ENCODE data around the gene PRKAR1B. TPM values are rescaled to one million over a fixed set of nuclear protein-coding genes. Genes with fewer than 3 reads are reported as not detected.

PRKAR1B gene
- total RNA-seq, 2 donors from 2014 or later, result 15.6 to 18.4 TPM

DNA sequence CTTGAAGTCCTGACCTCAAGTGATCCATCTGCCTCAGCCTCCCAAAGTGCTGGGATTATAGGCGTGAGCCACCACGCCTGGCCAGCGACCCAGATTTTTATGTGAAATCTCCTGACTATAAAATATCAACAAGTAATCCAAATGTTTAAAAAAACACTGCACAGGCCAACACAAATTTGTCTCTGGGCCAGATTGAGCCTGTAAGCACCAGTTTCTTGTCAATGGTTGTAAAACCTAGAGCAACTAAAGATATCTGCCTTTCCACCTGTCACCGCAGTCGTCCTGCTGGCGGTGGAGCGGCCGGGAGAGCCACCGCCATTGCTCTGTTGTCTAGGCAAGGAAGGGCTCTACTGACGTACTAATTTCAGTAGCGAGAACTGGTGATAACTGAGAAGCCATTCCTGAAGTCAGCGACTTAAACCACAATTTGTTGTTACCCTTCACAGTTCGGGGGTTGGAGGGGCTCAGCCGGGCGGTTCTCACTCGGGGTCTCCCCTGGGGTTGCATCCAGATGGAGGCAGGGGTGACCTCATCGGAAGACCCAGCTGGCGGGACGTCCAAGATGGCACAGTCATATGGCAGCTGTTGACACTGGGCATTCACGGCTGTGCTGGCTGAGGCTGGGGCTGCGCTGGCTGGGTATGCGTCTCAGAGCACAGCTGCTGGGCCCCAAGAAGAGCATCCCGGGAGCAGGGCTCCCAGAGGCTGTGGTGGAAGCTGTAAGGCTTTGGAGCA, 152.3 kb downstream of the PRKAR1B start:
- peaks cover 4 to 22% of the 10 kb centered on the region in 2 donors for H3K4me1 ChIP-seq (ENCODE audit: control insufficient read depth in 1 of 2, low read depth in 2 of 2)
- no peak for DNase-seq (ENCODE audit: low spot score)
- no peaks in the 10 kb centered on the region for H3K9me3 ChIP-seq
- TF ChIP-seq, protein P1, sequence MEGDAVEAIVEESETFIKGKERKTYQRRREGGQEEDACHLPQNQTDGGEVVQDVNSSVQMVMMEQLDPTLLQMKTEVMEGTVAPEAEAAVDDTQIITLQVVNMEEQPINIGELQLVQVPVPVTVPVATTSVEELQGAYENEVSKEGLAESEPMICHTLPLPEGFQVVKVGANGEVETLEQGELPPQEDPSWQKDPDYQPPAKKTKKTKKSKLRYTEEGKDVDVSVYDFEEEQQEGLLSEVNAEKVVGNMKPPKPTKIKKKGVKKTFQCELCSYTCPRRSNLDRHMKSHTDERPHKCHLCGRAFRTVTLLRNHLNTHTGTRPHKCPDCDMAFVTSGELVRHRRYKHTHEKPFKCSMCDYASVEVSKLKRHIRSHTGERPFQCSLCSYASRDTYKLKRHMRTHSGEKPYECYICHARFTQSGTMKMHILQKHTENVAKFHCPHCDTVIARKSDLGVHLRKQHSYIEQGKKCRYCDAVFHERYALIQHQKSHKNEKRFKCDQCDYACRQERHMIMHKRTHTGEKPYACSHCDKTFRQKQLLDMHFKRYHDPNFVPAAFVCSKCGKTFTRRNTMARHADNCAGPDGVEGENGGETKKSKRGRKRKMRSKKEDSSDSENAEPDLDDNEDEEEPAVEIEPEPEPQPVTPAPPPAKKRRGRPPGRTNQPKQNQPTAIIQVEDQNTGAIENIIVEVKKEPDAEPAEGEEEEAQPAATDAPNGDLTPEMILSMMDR (IDR thresholded peaks at IDR 0.05), result no peak
- H3K4me3 ChIP-seq, result no peak overlapping the region
- no peaks in the 10 kb centered on the region for H3K27me3 ChIP-seq (replicated peaks; ENCODE audit: insufficient read depth)
- peak overlapping the region; percentile 9 to 56 for H3K27ac ChIP-seq
- ATAC-seq (ENCODE audit: insufficient number of reproducible peaks, low FRiP score, low read depth), result no peak
- no peaks in the 10 kb centered on the region for H3K36me3 ChIP-seq

DNA sequence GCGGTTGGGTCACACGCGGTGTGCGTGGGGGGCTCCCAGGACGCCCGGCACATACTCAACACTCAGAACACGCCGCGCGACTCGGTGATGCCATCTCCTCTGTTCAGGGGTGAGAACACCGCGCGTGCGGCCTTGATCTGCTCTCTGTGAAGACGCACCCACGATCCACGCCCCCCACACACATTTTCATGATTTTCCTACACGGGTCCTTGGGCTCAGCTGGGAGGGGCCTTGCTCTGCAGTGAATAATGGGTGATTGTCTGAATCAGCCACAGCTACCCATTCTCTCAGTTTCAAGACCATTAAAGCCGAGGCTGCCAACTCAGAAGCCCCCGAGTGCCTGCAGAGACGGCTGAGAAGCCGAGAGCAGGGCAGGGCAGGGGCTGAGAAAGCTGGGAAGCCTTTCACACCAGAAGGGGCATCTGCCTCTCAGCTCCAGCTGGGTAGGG, 153.1 kb downstream of the PRKAR1B start:
- no peaks in the 10 kb centered on the region for H3K36me3 ChIP-seq
- peaks cover 7 to 30% of the 10 kb centered on the region in 2 donors for H3K4me1 ChIP-seq (ENCODE audit: control insufficient read depth in 1 of 2, low read depth in 2 of 2)
- H3K4me3 ChIP-seq, result no peak overlapping the region
- TF ChIP-seq, protein P1 (IDR thresholded peaks at IDR 0.05), result no peak
- DNase-seq (ENCODE audit: low spot score), result no peak
- no peaks in the 10 kb centered on the region for H3K27me3 ChIP-seq (replicated peaks; ENCODE audit: insufficient read depth)
- H3K27ac ChIP-seq, result peak overlapping the region; percentile 9 to 56
- no peak for ATAC-seq (ENCODE audit: insufficient number of reproducible peaks, low FRiP score, low read depth)
- H3K9me3 ChIP-seq, result no peaks in the 10 kb centered on the region

DNA sequence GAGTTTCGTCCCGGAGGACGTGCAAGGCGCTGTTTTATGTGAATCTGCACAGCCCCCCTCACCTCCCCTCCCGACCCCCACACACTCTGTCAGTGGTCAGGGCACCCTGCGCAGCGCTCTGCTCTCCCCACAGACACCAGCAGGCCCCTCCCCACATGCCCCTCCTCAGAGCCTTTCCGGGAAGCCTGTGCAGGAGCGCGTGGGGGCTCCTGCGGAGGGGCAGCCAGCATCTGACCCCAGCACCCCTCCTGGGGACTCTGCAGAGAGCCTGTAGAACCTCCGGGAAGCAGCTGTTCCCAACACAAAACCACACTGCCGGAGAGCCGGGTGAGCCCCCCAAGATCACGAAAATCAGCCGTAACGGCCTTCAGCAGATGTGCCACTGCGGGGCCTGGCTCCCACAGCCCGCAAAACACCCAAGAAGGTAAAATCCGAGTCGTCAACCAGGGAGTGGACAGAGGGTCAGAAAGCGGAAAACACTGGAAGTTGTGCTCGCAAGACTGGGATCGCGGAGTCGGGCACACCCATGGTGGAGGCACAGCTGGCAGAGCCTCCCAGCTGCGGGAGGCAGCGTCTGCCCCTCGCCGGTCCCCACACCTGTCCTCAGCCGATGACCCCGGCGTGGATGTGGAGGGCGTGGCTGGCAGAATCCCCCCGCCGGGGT, 153.7 kb downstream of the PRKAR1B start:
- no peak overlapping the region for H3K27ac ChIP-seq
- ATAC-seq (ENCODE audit: insufficient number of reproducible peaks, low FRiP score, low read depth) (no peak), DNase-seq (ENCODE audit: low spot score) (no peak)
- no peaks in the 10 kb centered on the region for H3K27me3 ChIP-seq (replicated peaks; ENCODE audit: insufficient read depth)
- H3K9me3 ChIP-seq, result no peaks in the 10 kb centered on the region
- no peaks in the 10 kb centered on the region for H3K36me3 ChIP-seq
- TF ChIP-seq, protein P1 (IDR thresholded peaks at IDR 0.05), result no peak
- no peak overlapping the region for H3K4me3 ChIP-seq
- H3K4me1 ChIP-seq (ENCODE audit: control insufficient read depth in 1 of 2, low read depth in 2 of 2), result peaks cover 13 to 36% of the 10 kb centered on the region in 2 donors

DNA sequence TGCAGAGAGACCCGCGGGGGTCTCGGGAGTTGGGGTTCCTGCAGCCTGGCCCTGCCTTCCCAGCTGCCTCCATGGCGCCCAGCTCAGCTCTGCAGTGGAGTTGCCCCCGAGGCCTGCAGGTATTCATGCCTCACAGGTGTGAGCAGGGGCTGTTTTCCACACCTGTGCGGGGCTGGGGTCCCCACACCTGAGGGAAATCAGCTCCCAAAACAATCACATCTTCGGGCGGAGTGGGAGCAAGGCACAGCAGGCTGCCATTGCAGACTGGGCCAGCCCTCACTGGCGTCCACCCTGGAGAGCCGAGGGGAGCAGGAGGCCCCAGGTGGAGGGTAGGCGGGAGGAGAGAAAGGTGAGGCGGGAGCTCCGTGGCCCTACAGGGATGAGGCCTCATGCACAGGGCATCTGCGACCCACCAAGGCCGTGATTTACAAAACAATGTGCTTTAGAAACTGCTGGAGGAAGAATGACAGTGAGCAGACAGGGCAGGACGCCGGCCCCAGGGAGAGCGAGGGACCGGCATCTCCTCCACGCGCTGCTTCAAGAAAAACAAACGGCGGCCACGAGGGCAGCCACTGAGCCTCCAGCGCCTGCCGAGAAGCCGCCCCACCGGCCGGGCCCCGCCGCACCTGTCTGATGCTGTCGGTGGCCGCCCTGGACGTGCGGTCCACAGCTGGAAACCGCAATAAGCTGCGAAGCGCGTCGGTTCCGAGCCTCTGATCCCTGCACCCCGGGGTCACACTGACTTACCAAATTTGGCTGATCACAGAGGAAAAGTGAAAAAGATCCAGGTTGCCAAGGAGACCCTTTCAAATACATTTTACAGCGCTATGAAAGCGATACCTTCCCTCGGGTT, 154.4 kb downstream of the PRKAR1B start:
- TF ChIP-seq, protein P1 (IDR thresholded peaks at IDR 0.05), result no peak
- Histone ChIP-seq H3K27me3 (replicated peaks; ENCODE audit: insufficient read depth) (no peaks in the 10 kb centered on the region), H3K4me1 (ENCODE audit: control insufficient read depth in 1 of 2, low read depth in 2 of 2) (peaks cover 17 to 41% of the 10 kb centered on the region in 2 donors), H3K27ac (no peak overlapping the region), H3K4me3 (no peak overlapping the region), H3K36me3 (no peaks in the 10 kb centered on the region), H3K9me3 (no peaks in the 10 kb centered on the region)
- ATAC-seq (ENCODE audit: insufficient number of reproducible peaks, low FRiP score, low read depth) (no peak), DNase-seq (ENCODE audit: low spot score) (no peak)

Measured in thoracic aorta (tissue), 2 donors.